ENCODE results near the gene CEP70.

The CEP70 gene

DNA sequence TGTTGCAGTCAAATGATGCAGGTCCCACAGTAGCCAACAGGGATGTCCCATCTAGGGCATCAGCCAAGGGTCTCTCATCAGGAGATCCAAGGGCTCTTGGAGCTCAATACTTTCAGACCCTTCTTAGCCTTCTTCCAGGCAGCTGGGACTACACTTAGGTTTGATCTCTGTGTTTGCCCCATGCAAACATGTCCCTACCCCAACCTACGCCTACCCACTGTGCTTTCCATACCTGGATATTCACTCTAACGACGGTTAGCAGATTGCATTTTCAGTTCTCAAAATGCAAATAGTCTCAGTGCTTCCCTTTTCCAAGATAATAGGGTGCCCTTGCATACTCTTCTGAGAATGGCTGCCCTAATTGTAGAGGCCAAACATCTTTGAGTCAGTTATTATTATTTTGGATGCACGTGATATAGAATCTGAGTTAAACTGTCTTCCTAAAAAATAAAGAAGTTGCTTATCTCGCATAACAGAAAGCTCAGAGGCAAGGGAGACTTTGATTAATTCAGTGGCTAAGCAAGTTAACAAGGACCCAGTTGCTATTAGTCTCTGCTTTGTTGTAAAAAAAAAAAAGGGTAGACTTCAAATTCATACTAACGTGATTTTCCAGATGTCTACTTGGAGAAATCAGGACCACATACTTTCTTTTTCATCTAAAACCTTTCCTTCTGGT lies 1.0 kb upstream of the CEP70 start:
- no peak for TF ChIP-seq PPARA (CRISPR knock-in tag; IDR thresholded peaks at IDR 0.05; ENCODE audit: borderline replicate concordance)
- TF ChIP-seq RARB (CRISPR knock-in tag; IDR thresholded peaks at IDR 0.05) = no peak
- no peak for TF ChIP-seq ZFP30 (CRISPR knock-in tag; IDR thresholded peaks at IDR 0.05)
- TF ChIP-seq, protein P1, sequence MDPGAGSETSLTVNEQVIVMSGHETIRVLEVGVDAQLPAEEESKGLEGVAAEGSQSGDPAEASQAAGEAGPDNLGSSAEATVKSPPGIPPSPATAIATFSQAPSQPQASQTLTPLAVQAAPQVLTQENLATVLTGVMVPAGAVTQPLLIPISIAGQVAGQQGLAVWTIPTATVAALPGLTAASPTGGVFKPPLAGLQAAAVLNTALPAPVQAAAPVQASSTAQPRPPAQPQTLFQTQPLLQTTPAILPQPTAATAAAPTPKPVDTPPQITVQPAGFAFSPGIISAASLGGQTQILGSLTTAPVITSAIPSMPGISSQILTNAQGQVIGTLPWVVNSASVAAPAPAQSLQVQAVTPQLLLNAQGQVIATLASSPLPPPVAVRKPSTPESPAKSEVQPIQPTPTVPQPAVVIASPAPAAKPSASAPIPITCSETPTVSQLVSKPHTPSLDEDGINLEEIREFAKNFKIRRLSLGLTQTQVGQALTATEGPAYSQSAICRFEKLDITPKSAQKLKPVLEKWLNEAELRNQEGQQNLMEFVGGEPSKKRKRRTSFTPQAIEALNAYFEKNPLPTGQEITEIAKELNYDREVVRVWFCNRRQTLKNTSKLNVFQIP (CRISPR knock-in tag; IDR thresholded peaks at IDR 0.05; ENCODE audit: borderline replicate concordance, low read depth) = no peak
- no peak for TF ChIP-seq ZNF8 (CRISPR knock-in tag; IDR thresholded peaks at IDR 0.05)
- TF ChIP-seq ESRRG (CRISPR knock-in tag; IDR thresholded peaks at IDR 0.05) = no peak
- TF ChIP-seq SNAI2 (CRISPR knock-in tag; IDR thresholded peaks at IDR 0.05) = no peak
- TF ChIP-seq OSR1 (CRISPR knock-in tag; IDR thresholded peaks at IDR 0.05) = no peak
- TF ChIP-seq ZNF70 (CRISPR knock-in tag; IDR thresholded peaks at IDR 0.05) = no peak
- TF ChIP-seq, protein P2, sequence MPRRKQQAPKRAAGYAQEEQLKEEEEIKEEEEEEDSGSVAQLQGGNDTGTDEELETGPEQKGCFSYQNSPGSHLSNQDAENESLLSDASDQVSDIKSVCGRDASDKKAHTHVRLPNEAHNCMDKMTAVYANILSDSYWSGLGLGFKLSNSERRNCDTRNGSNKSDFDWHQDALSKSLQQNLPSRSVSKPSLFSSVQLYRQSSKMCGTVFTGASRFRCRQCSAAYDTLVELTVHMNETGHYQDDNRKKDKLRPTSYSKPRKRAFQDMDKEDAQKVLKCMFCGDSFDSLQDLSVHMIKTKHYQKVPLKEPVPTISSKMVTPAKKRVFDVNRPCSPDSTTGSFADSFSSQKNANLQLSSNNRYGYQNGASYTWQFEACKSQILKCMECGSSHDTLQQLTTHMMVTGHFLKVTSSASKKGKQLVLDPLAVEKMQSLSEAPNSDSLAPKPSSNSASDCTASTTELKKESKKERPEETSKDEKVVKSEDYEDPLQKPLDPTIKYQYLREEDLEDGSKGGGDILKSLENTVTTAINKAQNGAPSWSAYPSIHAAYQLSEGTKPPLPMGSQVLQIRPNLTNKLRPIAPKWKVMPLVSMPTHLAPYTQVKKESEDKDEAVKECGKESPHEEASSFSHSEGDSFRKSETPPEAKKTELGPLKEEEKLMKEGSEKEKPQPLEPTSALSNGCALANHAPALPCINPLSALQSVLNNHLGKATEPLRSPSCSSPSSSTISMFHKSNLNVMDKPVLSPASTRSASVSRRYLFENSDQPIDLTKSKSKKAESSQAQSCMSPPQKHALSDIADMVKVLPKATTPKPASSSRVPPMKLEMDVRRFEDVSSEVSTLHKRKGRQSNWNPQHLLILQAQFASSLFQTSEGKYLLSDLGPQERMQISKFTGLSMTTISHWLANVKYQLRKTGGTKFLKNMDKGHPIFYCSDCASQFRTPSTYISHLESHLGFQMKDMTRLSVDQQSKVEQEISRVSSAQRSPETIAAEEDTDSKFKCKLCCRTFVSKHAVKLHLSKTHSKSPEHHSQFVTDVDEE (CRISPR knock-in tag; IDR thresholded peaks at IDR 0.05) = no peak
- no peak for TF ChIP-seq ZC3H10 (CRISPR knock-in tag; IDR thresholded peaks at IDR 0.05)
- TF ChIP-seq, protein P3, sequence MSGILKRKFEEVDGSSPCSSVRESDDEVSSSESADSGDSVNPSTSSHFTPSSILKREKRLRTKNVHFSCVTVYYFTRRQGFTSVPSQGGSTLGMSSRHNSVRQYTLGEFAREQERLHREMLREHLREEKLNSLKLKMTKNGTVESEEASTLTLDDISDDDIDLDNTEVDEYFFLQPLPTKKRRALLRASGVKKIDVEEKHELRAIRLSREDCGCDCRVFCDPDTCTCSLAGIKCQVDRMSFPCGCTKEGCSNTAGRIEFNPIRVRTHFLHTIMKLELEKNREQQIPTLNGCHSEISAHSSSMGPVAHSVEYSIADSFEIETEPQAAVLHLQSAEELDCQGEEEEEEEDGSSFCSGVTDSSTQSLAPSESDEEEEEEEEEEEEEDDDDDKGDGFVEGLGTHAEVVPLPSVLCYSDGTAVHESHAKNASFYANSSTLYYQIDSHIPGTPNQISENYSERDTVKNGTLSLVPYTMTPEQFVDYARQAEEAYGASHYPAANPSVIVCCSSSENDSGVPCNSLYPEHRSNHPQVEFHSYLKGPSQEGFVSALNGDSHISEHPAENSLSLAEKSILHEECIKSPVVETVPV (CRISPR knock-in tag; IDR thresholded peaks at IDR 0.05) = no peak
- TF ChIP-seq TCF4 (CRISPR knock-in tag; IDR thresholded peaks at IDR 0.05; ENCODE audit: borderline replicate concordance) = no peak
- TF ChIP-seq, protein P4, sequence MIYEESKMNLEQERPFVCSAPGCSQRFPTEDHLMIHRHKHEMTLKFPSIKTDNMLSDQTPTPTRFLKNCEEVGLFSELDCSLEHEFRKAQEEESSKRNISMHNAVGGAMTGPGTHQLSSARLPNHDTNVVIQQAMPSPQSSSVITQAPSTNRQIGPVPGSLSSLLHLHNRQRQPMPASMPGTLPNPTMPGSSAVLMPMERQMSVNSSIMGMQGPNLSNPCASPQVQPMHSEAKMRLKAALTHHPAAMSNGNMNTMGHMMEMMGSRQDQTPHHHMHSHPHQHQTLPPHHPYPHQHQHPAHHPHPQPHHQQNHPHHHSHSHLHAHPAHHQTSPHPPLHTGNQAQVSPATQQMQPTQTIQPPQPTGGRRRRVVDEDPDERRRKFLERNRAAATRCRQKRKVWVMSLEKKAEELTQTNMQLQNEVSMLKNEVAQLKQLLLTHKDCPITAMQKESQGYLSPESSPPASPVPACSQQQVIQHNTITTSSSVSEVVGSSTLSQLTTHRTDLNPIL (CRISPR knock-in tag; IDR thresholded peaks at IDR 0.05; ENCODE audit: low read depth) = no peak
- ATAC-seq = no peak

DNA sequence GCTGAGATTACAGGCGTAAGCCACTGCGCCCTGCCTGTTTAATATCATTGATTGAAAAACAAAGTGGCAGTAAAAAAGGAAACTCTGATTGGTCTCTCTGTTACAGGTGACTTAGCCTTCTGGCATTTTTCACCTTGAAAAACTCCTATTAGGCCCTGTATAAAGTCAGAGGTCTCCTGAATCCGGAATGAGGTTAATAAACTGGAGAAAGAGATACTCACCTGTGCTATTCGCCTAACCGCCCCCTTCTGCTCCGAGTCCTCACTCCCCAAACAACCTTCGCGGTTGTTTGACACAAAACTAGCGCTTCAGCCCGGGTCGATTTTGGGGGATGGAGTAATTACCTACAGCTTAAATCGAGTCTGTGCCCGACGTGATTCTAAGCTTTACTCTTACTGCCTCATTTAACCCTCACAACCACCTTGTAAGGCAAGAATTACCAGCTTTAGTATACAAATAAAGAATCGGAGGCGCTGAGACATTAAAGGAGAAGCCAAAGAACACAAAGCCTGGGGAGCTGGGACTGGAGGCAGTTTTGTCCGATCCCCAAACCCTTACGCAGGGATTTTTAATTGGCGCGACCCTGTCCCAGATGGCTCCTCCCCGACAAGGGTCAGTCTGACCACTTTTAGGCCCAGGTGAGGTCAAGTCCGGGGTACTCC lies 441 bp downstream of the CEP70 start:
- no peak; the same call in 1 of the 3 replicates for ATAC-seq
- no peak for TF ChIP-seq PPARA (CRISPR knock-in tag; IDR thresholded peaks at IDR 0.05; ENCODE audit: borderline replicate concordance)
- no peak for TF ChIP-seq ISL1 (CRISPR knock-in tag; IDR thresholded peaks at IDR 0.05)
- TF ChIP-seq OSR1 (CRISPR knock-in tag; IDR thresholded peaks at IDR 0.05) = no peak
- no peak for TF ChIP-seq RARB (CRISPR knock-in tag; IDR thresholded peaks at IDR 0.05)
- no peak for TF ChIP-seq ZFP3 (CRISPR knock-in tag; IDR thresholded peaks at IDR 0.05)
- no peak for TF ChIP-seq TOX (CRISPR knock-in tag; IDR thresholded peaks at IDR 0.05; ENCODE audit: borderline replicate concordance)
- no peak for TF ChIP-seq ZNF565 (CRISPR knock-in tag; conservative IDR thresholded peaks at IDR 0.05; ENCODE audit: low read depth)
- TF ChIP-seq, protein P4 (CRISPR knock-in tag; IDR thresholded peaks at IDR 0.05; ENCODE audit: low read depth) = no peak
- TF ChIP-seq TCF4 (CRISPR knock-in tag; IDR thresholded peaks at IDR 0.05; ENCODE audit: borderline replicate concordance) = no peak
- TF ChIP-seq, protein P1 (CRISPR knock-in tag; IDR thresholded peaks at IDR 0.05; ENCODE audit: borderline replicate concordance, low read depth) = no peak
- no peak for TF ChIP-seq BACH2 (CRISPR knock-in tag; IDR thresholded peaks at IDR 0.05; ENCODE audit: borderline replicate concordance)
- no peak for TF ChIP-seq ZFP30 (CRISPR knock-in tag; IDR thresholded peaks at IDR 0.05)
- TF ChIP-seq, protein P2 (CRISPR knock-in tag; IDR thresholded peaks at IDR 0.05) = no peak
- no peak for TF ChIP-seq CSDC2 (CRISPR knock-in tag; IDR thresholded peaks at IDR 0.05)
- no peak for TF ChIP-seq ARNTL (CRISPR knock-in tag; IDR thresholded peaks at IDR 0.05; ENCODE audit: borderline replicate concordance, low read depth)
- no peak for TF ChIP-seq ZNF8 (CRISPR knock-in tag; IDR thresholded peaks at IDR 0.05)
- TF ChIP-seq, protein P3 (CRISPR knock-in tag; IDR thresholded peaks at IDR 0.05) = no peak
